Retina (tissue), 1 donor: ENCODE data around the gene MBD5.

ENCODE experiments used
- DNase-seq: peaks from one replicate; pipeline ENCODE4 v3.0.0-alpha.2; 2016

MBD5 gene

DNA sequence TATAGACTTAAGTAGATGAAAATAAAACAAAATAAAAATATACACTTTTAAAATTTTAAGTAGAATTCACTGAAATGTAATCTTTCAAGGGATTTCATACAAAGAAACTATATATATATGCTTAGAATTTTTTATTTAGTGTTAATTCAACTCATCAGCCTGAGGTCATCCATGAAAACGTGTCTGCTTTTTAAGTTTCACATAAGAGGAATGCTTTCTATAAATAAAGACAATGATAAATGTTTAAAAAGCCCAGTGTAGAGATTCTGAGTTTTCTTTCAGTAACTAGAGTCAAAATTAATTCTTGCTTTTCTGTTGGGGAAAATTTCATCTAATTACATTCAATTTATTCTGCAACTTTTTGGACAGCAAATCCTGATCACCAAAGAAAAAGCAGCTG, 213.3 kb downstream of the MBD5 start:
- no peak for DNase-seq

DNA sequence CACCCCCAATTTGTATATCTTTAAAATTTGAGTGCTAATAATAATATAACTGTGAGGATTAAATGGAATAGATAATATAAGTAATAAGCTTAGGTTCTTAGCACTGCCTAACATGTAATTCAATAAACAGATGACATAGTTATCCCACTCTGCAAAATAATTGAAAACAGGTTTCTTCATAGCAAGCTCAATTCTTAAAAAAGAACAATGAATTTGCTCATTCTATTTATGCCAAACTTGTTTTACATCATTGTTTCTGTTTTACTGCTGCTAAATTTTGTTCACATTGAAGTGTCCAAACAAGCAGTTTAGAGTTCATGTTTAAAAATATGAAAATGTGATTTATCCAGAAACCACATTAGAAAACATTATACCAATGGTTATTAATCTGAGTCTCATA, 217.0 kb downstream of the MBD5 start:
- DNase-seq: no peak

DNA sequence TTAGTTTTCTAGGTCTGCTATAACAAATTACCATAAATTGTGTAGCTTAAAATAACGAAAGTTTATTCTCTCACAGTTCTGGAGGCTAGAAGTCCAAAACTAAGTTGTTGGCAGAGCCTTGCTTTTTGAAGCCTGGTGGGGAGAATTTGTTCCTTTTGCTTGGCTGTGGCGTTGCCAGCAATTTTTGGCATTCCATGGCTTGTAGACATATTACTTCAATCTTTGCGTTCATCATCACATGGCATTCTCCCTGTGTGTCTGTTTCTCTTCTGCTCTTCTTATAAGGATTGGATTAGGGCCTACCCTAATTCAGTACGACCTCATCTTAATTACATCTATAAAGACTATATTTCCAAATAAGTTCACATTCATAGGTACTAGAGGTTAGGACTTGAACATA, 217.7 kb downstream of the MBD5 start:
- DNase-seq: no peak

DNA sequence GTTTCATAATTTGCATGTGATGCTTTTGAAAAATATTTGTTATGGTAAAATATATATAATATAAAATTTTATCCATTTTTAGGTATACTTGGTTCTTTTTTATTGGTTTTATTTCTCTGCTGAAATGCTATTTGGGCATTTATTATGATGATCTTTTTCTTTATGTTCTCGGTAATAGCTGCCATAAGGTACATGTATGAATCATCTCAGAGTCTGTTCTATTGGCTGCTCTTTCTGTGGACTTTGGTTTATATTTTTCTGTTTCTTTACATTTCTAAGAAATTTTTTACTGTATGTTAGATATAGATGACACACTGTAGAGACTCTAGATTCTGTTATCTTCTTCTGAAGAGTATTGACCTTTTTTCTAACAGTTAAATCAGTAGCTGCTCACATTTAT, 219.9 kb downstream of the MBD5 start:
- DNase-seq: no peak

DNA sequence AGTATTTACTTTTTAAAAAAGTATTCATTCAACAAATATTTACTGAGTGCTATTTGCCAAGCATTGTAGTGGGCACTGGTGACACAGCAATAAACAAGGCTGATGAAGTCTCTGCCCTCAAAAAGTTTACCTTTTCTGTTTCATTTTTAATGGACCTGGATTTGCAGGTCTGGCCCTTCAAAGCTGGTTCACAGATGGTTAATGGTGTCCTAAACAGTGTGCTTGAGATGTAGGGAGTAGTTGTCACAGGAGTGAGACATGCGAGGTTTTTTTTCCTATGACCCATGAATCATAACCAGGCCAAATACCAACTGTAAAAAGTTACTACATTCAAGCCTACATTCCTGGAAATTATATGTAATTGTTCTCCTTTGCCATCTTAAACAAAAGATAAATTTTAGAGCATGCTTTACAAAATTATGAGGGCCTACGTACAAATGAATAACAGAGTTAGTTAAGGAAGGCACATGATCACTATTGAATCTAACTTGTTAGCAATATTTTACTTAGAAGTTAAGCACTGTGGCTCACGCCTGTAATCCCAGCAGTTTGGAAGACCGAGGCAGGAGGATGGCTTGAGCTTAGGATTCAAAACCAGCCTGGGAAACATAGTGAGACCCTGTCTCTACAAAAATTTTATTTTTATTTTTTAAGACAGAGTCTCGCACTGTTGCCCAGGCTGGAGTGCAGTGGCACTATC, 223.9 kb downstream of the MBD5 start:
- DNase-seq: no peak

DNA sequence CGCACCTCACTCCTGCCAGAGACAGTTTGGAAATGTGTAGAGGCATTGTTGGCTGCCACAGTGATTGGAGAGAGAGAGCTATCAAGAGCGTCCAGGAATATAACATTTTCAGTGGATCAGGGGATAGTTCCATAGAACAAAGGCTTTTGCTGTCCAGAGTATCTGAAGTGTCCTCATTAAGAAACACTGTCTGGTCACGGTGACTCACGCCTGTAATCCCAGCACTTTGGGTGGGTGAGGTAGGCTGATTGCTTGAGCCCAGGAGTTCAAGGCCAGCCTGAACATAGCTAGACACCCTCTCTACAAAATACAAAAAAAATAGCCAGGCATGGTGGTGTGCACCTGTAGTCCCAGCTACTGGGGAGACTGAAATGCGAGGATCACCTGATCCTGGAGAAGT, 231.1 kb downstream of the MBD5 start:
- no peak for DNase-seq

DNA sequence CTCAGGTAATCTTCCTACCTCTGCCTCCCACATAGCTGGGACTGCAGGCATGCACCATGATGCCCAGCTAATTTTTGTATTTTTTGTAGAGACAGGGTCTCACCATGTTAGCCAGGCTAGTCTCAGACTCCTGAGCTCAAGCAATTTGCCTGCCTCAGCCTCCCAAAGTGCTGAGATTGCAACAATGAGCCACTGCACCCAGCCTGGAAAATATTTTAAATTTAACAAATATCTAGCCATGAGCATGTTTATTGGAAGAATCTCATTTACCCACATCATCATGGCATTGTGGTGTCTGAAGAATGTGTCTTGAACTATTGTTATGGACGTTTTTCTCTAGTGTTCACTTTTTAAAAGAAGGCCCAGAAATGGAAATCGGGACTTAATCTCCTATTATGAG, 231.8 kb downstream of the MBD5 start:
- DNase-seq: no peak

DNA sequence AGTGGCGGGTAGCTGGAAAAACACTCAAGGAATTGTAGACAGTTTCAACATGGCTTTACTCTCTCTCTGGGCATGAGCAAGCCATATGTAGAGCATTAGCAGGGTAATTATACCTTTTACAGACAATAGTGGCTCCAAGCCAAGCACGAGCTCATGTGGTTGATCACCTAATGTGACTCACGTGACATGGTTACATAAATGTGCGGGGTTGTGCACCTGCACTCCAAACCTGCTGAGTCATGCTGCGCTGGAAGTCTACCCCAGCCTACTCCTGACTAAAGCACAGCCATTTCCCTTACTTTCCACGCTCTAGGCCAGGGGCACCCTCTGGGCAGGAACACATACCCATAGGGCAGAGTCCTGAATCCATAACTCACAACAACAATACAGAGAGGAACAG, 232.8 kb downstream of the MBD5 start:
- peak; percentile 21 for DNase-seq

DNA sequence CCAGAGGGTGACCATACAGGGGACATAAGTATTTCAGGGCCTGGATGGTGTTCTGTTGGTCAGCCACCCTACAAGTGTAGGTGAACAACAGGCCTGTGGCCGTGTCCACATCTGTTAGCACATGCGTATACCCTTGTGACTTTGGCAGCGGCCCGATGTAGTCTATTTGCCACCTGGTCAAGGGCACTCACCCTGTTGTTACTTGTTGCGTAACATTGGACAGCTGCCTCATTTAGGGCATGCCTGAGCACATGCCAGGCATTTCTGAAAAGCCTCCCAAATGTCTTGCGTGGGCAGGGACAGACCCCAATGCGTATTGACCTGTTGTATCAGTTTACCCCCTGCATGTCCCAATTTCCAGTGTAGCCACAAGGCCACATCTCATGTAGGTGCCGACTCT, 235.0 kb downstream of the MBD5 start:
- no peak for DNase-seq

DNA sequence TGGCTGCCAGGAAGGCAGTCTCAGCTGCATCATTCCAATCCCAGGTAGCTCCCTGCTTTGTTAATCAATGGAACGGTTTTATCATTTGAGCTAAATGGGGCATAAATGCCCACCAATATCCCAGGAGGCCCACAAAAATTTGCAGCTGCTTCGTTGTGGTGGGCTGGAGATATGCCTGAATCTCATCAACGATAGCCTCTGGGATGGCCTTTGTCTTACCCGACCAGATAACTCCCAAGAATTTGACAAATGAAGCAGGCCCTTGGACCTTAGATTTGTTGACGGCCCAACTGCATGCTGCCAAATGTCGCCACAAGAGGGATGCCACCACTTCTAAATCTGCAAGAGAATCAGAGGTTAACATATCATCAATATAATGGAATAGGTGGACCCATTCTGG, 236.4 kb downstream of the MBD5 start:
- no peak for DNase-seq

DNA sequence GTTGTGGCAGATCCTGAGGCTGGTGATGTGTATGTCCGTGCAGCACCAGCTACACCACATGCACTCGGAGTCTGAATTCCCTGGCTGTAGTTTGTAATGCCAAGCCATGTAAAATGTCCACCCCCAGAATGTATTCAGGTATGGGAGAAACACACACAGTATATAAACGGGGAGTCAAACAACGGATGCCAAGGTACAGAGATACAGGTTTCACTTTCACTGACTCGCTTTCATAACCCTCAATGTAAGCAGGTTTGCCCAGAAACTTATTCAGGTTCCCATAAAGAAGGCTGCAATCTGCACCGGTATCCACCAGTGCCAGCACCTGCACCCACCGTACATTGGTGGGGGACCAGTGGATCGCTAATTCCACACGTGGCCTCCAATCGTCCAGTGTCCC, 237.2 kb downstream of the MBD5 start:
- no peak for DNase-seq

DNA sequence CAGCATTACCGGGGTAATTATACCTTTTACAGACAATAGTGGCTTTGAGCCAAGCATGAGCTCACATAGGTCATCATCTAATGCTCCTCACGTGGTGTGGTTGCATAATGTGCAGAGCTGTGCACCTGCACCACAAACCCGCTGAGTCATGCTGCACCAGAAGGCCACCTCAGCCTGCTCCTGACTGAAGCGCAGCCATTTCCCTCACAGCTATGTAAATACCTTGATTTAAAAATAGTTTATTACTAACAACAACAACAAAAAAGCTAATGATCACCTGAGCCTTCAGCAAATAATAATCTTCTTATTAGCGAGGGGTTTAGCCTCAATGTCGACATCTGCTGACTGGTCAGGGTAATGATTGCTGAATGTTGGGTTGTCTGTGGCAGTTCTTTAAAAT, 238.8 kb downstream of the MBD5 start:
- DNase-seq: peak; percentile 13

DNA sequence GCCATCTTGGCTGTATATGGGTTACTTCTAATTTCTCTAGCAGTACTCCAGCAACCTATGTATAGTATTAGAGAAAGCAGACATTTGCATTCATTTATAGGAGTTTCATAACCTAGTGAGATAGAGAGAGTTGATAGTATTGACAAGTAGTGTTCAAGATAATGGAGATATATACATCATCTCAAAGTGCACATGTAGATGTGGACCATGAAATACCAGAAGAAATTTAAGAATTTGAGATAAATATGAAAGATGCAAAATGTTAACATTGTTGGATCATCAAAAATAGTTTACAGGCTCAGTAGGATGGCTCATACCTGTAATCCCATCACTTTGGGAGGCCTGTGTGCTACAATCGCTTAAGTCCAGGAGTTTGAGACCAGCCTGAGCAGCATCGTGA, 243.0 kb downstream of the MBD5 start:
- no peak for DNase-seq

DNA sequence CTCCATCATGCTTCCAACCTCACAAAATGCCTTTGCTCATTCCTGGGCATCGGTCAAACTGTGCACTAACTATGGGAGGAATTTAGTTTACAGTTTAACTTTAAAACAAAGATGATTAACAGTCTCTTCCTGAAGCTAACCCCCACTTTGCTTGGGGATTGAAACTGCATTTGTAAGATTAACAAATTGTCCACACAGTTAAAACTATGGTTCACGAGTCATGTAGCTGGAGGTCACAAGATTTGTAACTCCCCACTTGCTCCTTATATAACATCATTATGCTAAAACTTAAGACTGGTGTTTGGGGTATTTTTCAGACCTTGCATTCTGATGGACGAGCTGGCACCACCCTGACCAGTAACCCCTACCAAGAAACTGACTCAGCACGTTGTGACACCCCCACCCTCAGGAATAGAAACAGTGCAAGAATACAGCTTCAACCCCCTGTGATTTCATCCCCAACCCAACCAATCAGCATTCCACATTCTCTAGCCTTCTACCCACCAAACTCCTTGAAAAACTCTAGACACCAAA, 252.3 kb downstream of the MBD5 start:
- no peak for DNase-seq

DNA sequence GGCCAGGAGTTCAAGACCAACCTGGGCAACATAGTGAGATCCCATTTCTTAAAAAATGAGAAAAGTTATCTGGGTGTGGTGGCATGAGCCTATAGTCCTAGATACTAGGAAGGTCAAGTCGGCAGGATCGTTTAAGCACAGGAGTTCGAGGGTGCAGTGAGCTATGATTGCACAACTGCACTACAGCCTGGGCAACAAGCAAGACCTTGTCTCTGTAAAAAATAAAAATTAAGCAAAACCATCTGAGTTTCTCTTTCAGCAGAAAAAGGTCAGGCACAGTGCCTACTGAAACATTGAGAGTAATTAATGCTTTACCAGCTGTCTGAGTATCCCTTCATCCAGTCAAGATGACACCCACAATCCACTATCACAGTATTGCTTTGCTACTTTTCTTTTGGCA, 258.3 kb downstream of the MBD5 start:
- no peak for DNase-seq

DNA sequence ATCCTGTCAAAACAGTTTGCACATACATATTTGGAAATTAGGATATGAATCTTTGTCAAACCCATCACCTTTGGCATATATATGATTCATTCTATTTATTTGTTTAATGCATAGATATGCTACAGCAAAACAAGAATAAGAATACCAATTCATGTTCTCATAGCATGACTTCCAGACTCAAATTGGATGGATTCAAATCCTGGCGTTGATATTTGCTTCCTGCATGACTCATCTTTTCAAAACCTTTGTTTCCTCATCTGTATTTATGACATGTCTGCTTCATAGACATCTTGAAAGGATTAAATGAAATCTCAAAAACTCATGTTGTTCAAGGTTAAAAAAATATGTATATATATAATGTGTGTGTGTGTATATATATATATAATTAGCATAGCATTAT, 261.3 kb downstream of the MBD5 start:
- no peak for DNase-seq

DNA sequence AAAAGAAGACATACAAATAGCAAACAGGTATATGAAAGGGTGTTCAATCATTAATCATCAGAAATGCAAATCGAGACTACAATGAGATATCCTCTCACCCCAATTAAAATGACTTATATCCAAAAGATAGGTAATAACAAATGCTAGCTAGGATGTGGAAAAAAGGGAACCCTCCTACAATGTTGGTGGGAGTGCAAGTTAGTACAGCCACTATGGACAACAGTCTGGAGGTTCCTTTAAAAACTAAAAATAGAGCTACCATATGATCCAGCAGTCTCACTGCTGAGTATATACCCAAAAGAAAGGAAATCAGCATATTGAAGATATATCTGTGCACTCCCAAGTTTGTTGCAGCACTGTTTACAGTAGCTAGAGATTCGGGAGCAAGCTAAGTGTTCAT, 271.5 kb downstream of the MBD5 start:
- no peak for DNase-seq

DNA sequence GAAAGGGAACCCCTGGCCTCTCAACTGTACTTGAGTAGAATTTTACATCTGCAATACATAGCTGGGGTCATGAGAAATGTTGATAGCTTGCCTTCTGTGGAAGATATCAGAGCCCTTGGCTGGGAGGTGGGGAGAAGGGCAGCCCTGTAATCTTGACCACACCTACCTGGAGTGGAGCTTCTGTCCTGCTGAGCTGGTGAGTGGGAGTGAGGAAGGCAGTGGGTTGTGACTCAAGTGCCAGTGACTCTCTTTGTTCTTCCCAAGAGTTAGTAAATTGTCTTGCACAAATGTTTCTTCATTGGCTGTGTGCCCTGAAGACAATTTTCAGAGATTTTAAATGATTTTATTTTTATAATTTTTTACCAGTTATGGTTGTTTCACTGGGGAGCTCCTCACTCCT, 277.3 kb downstream of the MBD5 start:
- no peak for DNase-seq

DNA sequence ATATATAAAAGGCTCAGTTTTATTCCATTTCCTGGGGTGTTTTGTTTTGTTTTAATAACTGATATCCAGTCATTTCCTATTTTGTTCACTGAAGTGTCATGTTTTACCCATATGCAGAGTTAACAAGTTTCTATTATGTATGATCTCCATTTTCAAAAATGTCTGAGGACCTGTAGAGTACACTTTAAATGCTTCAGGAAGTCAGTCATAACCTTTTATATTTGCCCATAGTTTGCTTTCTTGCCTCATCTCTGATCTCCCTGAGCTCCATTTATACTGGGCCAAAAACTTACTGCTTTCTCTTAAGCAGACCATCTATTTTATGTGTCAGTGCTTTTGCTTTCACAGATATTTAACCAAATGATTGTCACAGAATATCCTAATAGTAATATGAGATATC, 278.7 kb downstream of the MBD5 start:
- no peak for DNase-seq

DNA sequence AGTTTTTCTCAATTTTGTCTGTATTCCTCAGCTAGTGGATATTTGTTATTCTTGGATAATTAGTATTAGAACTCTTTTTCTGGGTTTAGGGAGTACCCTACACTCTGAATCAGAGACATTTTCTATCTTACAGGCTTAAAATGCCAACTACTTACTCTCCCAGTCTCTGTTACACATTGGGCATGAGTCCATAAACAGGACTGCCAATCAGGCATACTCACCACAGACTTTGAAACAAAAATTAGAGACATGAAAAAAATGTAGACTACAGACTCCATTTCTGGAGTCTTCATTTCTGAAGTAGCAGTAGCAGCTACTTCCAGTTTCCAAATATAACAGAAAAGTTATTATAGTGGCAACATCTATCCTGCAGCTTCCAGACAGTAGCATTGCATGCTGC, 279.7 kb downstream of the MBD5 start:
- no peak for DNase-seq

DNA sequence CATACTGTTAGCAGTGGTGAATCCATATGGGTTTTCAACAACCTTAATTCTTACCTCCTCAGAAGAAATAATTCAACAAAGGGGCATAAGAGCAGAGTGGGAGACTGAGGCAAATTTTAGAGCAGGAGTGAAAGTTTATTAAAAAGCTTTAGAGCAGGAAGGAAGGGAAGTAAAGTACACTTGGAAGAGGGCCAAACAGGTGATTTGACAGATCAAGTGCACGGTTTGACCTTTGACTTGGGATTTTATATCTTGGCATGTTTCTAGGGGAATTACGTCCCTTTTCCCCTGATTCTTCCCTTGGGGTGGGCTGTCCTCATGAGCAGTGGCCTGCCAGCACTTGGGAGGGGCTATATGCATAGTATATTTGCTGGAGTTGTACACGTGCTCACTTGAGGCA, 280.5 kb downstream of the MBD5 start:
- DNase-seq: no peak

DNA sequence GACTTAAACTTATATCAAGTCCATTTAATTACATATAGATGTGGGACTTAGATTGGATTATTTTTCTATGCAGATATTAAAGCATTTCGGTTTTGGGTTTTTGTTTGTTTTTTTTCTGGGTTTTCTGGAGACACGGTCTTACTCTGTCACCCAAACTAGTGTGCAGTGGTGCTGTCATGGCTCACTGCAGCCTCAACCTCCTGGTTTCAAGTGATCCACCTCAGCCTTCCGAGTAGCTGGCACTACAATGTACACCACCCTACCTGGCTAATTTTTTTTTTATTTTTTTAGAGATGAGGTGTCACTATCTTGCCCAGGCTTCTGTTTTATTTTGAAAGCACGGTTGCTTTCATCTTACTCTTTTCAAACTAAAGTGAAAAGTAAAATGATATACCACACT, 281.6 kb downstream of the MBD5 start:
- DNase-seq: no peak

DNA sequence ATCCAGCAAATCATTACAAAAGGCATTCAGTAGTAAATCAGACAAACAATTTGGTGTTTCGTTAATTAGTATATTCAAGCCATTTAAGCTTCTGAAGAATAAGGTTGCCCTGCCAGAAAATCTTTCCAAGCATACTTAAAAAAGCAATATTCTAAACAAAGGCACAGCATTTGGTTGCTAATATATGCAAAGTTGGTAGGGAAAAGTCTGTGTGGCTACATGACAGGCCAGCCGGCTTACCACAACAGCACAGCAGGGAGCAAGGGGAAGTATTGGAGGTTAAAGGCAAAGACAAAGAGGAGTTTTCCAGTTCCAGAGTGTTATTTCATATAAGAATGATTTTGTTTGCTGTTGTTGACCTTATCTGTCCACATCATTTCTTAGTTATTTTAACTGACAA, 282.3 kb downstream of the MBD5 start:
- peak; percentile 28 for DNase-seq

DNA sequence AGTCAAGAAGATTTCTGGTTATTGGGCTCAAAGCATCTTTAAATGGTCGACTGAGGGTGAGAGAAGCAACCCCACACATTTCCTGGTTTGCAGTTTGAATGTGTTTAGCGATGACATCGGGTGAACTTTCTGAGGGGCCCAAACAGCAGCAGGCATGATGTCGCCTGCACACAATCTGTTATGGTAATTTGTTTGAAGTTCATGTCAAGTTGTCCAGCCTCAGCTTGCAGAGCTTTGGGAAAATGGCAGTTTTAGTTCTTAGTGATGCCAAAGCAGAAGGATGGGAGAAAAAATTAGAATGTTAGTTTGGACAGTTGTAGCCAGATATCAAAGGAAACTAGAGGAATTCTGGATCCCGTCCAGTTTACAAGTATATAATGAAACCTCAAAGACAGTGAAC, 284.6 kb downstream of the MBD5 start:
- no peak for DNase-seq

DNA sequence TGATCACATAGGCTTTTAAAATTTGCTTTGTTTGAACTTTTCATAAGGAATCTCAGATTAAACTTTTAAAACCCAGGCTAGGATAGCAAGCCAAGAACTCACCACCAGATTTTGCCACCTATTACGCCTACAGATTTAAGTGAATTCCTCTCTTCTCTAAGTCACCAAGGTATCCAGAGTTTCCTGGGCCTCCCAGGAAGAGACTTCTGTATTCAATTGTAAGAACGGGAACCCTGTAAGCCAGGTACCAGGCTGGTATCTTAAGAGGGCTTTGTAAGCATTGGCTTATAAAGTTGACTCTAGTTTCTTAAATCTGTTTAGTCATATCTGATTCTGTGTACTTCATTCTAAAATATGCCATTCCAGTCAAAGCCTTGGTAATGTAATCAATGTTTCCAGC, 285.1 kb downstream of the MBD5 start:
- DNase-seq: no peak

DNA sequence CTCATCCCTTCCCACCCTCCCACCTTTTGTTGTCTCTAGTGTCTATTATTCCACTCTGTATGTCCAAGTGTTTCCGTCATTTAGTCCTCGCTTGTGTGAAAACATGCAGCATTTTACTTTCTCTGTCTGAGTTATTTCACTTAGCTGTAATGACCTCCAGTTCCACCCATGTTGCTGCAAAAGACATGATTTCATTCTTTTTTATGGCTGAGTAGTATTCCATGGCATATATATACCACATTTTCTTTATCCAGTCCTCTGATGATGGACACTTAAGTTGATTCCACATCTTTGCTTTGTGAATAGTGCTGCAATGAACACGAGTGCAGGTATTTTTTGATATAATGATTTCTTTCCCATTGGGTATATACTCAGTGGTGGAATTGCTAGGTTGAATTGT, 296.7 kb downstream of the MBD5 start:
- DNase-seq: no peak
